GM12875 (cell line): Measurements from ENCODE around the gene ZDHHC18.
"Not testable (repeated sequence)": the region's sequence is repeated elsewhere in the genome, so short reads cannot be mapped to it uniquely, and the experiment has no call there.

Source experiments
- H3K4me3 ChIP-seq: one replicate; pipeline ENCODE4 v1.5.1; 2011; ENCODE audit warnings: low read depth, low read length, control low read depth
- TF ChIP-seq, protein P1 (sequence below): IDR thresholded peaks from 2 replicates; pipeline ENCODE4 v1.5.1; 2011; ENCODE audit warnings: low read depth, mild to moderate bottlenecking, control low read depth, inconsistent platforms, low read length, moderate library complexity, borderline replicate concordance; ENCODE audit not compliant: insufficient read depth

The ZDHHC18 gene

GRCh38 chr1:26791626-26792025, 34.9 kb upstream of the ZDHHC18 start:
- TF ChIP-seq, protein P1, sequence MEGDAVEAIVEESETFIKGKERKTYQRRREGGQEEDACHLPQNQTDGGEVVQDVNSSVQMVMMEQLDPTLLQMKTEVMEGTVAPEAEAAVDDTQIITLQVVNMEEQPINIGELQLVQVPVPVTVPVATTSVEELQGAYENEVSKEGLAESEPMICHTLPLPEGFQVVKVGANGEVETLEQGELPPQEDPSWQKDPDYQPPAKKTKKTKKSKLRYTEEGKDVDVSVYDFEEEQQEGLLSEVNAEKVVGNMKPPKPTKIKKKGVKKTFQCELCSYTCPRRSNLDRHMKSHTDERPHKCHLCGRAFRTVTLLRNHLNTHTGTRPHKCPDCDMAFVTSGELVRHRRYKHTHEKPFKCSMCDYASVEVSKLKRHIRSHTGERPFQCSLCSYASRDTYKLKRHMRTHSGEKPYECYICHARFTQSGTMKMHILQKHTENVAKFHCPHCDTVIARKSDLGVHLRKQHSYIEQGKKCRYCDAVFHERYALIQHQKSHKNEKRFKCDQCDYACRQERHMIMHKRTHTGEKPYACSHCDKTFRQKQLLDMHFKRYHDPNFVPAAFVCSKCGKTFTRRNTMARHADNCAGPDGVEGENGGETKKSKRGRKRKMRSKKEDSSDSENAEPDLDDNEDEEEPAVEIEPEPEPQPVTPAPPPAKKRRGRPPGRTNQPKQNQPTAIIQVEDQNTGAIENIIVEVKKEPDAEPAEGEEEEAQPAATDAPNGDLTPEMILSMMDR = no peak
- H3K4me3 ChIP-seq = no peak overlapping the region

DNA sequence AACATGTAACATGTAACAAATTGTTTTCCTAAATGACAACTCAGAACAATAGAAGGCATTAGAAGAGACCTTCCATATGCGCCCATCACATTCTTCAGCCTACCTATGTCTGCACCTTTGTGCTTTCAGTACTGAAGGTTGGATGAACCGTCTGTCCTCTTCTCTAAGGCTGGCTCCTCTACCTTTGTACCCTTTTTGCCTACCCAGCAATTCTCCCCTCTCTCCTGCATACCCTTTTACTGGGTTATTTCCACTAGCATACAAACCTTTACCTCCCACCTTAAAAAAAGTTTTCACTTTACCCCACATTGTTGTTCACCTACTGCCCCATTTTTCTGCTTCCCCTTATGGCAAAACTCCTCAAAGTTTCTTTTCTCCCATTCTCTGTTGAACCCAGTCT, 33.6 kb upstream of the ZDHHC18 start:
- TF ChIP-seq, protein P1 = no peak
- no peak overlapping the region for H3K4me3 ChIP-seq

DNA sequence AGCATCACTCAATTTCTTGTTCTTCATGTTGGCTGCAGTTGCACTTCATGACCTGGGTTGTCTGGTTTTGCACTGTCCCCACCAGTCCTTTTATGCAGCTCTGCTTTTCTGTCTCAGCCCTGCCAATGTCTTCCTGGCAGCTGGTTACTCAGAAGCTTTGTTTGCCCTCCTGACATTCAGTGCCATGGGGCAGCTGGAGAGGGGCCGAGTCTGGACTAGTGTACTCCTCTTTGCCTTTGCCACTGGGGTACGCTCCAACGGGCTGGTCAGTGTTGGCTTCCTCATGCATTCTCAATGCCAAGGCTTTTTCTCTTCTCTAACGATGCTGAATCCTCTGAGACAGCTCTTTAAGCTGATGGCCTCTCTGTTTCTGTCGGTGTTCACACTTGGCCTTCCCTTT, 32.1 kb upstream of the ZDHHC18 start:
- TF ChIP-seq, protein P1 = no peak

GRCh38 chr1:26797627-26798026, 28.9 kb upstream of the ZDHHC18 start:
- TF ChIP-seq, protein P1 = no peak

More for the DNA sequence above, 32.1 kb upstream of the ZDHHC18 start:
- H3K4me3 ChIP-seq = no peak overlapping the region

GRCh38 chr1:26799479-26800142, 26.9 kb upstream of the ZDHHC18 start:
- TF ChIP-seq, protein P1 = no peak
- H3K4me3 ChIP-seq = no peak overlapping the region

More at GRCh38 chr1:26797627-26798026, 28.9 kb upstream of the ZDHHC18 start:
- H3K4me3 ChIP-seq = no peak overlapping the region

DNA sequence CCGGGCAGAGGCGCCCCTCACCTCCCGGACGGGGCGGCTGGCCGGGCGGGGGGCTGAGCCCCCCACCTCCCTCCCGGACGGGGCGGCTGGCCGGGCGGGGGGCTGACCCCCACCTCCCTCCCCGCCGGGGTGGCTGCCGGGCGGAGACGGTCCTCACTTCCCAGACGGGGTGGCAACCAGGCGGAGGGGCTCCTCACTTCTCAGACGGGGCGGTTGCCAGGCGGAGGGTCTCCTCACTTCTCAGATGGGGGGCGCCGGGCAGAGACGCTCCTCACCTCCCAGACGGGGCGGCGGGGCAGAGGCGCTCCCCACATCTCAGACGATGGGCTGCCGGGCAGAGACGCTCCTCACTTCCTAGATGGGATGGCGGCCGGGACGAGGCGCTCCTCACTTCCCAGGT, 22.6 kb upstream of the ZDHHC18 start:
- H3K4me3 ChIP-seq = not testable (repeated sequence)

- not testable (repeated sequence) for H3K4me3 ChIP-seq
- TF ChIP-seq, protein P1 = peak; percentile 69
These were observed 16.4 kb upstream of the ZDHHC18 start for GRCh38 chr1:26810105-26810504.
